ENCODE measurements around the gene CASZ1.

Gene CASZ1

GRCh38 chr1:10672343-10673050 is 123.9 kb downstream of the CASZ1 start:
- Histone ChIP-seq H3K27me3 (ENCODE audit: insufficient read depth, insufficient read length) (no peaks in the 10 kb centered on the region), H3K9ac (ENCODE audit: insufficient read length, low read depth) (no peak overlapping the region), H3K4me1 (ENCODE audit: insufficient read depth, insufficient read length) (peaks cover 16% of the 10 kb centered on the region), H3K4me3 (ENCODE audit: insufficient read length, low read depth) (no peak overlapping the region), H3K36me3 (ENCODE audit: insufficient read depth, insufficient read length, low read length) (no peaks in the 10 kb centered on the region), H3K9me3 (ENCODE audit: insufficient read depth, low read length) (no peaks in the 10 kb centered on the region)
- DNase-seq (ENCODE audit: low read depth, low spot score) = no peak
- TF ChIP-seq SUZ12 (IDR thresholded peaks at IDR 0.05; ENCODE audit: extremely low read depth, insufficient read depth, insufficient read length) = no peak

GRCh38 chr1:10671622-10672342 is 124.7 kb downstream of the CASZ1 start:
- no peak for DNase-seq (ENCODE audit: low read depth, low spot score)
- no peak overlapping the region for H3K4me3 ChIP-seq (ENCODE audit: insufficient read length, low read depth)
- peaks cover 8% of the 10 kb centered on the region for H3K4me1 ChIP-seq (ENCODE audit: insufficient read depth, insufficient read length)
- no peaks in the 10 kb centered on the region for H3K9me3 ChIP-seq (ENCODE audit: insufficient read depth, low read length)
- no peaks in the 10 kb centered on the region for H3K27me3 ChIP-seq (ENCODE audit: insufficient read depth, insufficient read length)
- TF ChIP-seq YY1 (IDR thresholded peaks at IDR 0.05; ENCODE audit: insufficient read depth, insufficient read length) (no peak), ZNF274 (IDR thresholded peaks at IDR 0.05; ENCODE audit: low read depth, low read length) (no peak), SUZ12 (IDR thresholded peaks at IDR 0.05; ENCODE audit: extremely low read depth, insufficient read depth, insufficient read length) (no peak)
- H3K9ac ChIP-seq (ENCODE audit: insufficient read length, low read depth) = no peak overlapping the region
- H3K36me3 ChIP-seq (ENCODE audit: insufficient read depth, insufficient read length, low read length) = no peaks in the 10 kb centered on the region

GRCh38 chr1:10671090-10671489 is 125.4 kb downstream of the CASZ1 start:
- no peaks in the 10 kb centered on the region for H3K27me3 ChIP-seq (ENCODE audit: insufficient read depth, insufficient read length)
- TF ChIP-seq ZNF274 (IDR thresholded peaks at IDR 0.05; ENCODE audit: low read depth, low read length) = no peak
- DNase-seq (ENCODE audit: low read depth, low spot score) = no peak
- H3K4me1 ChIP-seq (ENCODE audit: insufficient read depth, insufficient read length) = peaks cover 9% of the 10 kb centered on the region
- H3K9ac ChIP-seq (ENCODE audit: insufficient read length, low read depth) = no peak overlapping the region
- H3K4me3 ChIP-seq (ENCODE audit: insufficient read length, low read depth) = no peak overlapping the region
- H3K36me3 ChIP-seq (ENCODE audit: insufficient read depth, insufficient read length, low read length) = no peaks in the 10 kb centered on the region
- no peaks in the 10 kb centered on the region for H3K9me3 ChIP-seq (ENCODE audit: insufficient read depth, low read length)

- peaks cover 9% of the 10 kb centered on the region for H3K4me1 ChIP-seq (ENCODE audit: insufficient read depth, insufficient read length)
- H3K9ac ChIP-seq (ENCODE audit: insufficient read length, low read depth) = no peak overlapping the region
- no peak overlapping the region for H3K4me3 ChIP-seq (ENCODE audit: insufficient read length, low read depth)
- no peaks in the 10 kb centered on the region for H3K9me3 ChIP-seq (ENCODE audit: insufficient read depth, low read length)
- H3K27me3 ChIP-seq (ENCODE audit: insufficient read depth, insufficient read length) = no peaks in the 10 kb centered on the region
- no peak for DNase-seq (ENCODE audit: low read depth, low spot score)
- TF ChIP-seq ZNF274 (IDR thresholded peaks at IDR 0.05; ENCODE audit: low read depth, low read length) = no peak
- no peak for TF ChIP-seq YY1 (IDR thresholded peaks at IDR 0.05; ENCODE audit: insufficient read depth, insufficient read length)
- no peak for TF ChIP-seq SUZ12 (IDR thresholded peaks at IDR 0.05; ENCODE audit: extremely low read depth, insufficient read depth, insufficient read length)
- H3K36me3 ChIP-seq (ENCODE audit: insufficient read depth, insufficient read length, low read length) = no peaks in the 10 kb centered on the region
Observed at GRCh38 chr1:10670190-10670589, 126.3 kb downstream of the CASZ1 start.

- Histone ChIP-seq H3K9ac (ENCODE audit: insufficient read length, low read depth) (no peak overlapping the region), H3K27me3 (ENCODE audit: insufficient read depth, insufficient read length) (no peaks in the 10 kb centered on the region), H3K4me3 (ENCODE audit: insufficient read length, low read depth) (no peak overlapping the region), H3K9me3 (ENCODE audit: insufficient read depth, low read length) (no peaks in the 10 kb centered on the region), H3K36me3 (ENCODE audit: insufficient read depth, insufficient read length, low read length) (no peaks in the 10 kb centered on the region), H3K4me1 (ENCODE audit: insufficient read depth, insufficient read length) (peaks cover 9% of the 10 kb centered on the region)
- DNase-seq (ENCODE audit: low read depth, low spot score) = no peak
- no peak for TF ChIP-seq YY1 (IDR thresholded peaks at IDR 0.05; ENCODE audit: insufficient read depth, insufficient read length)
- no peak for TF ChIP-seq ZNF274 (IDR thresholded peaks at IDR 0.05; ENCODE audit: low read depth, low read length)
- no peak for TF ChIP-seq SUZ12 (IDR thresholded peaks at IDR 0.05; ENCODE audit: extremely low read depth, insufficient read depth, insufficient read length)
Observed at GRCh38 chr1:10669570-10669969, 126.9 kb downstream of the CASZ1 start.

GRCh38 chr1:10667861-10668761 is 128.3 kb downstream of the CASZ1 start:
- H3K27me3 ChIP-seq (ENCODE audit: insufficient read depth, insufficient read length) = no peaks in the 10 kb centered on the region
- H3K4me1 ChIP-seq (ENCODE audit: insufficient read depth, insufficient read length) = peaks cover 9% of the 10 kb centered on the region
- no peaks in the 10 kb centered on the region for H3K36me3 ChIP-seq (ENCODE audit: insufficient read depth, insufficient read length, low read length)
- DNase-seq (ENCODE audit: low read depth, low spot score) = no peak
- TF ChIP-seq SUZ12 (IDR thresholded peaks at IDR 0.05; ENCODE audit: extremely low read depth, insufficient read depth, insufficient read length) (no peak), ZNF274 (IDR thresholded peaks at IDR 0.05; ENCODE audit: low read depth, low read length) (no peak), YY1 (IDR thresholded peaks at IDR 0.05; ENCODE audit: insufficient read depth, insufficient read length) (no peak)
- H3K9ac ChIP-seq (ENCODE audit: insufficient read length, low read depth) = no peak overlapping the region
- H3K4me3 ChIP-seq (ENCODE audit: insufficient read length, low read depth) = no peak overlapping the region
- H3K9me3 ChIP-seq (ENCODE audit: insufficient read depth, low read length) = no peaks in the 10 kb centered on the region
